Umbilical cord (tissue), 2 donors: ENCODE measurements around the gene TREML1. TPM values are rescaled to one million over a fixed set of nuclear protein-coding genes. Genes with fewer than 3 reads are reported as not detected.

Experiments used
- DNase-seq: peaks from one replicate; pipeline ENCODE4 v3.0.0-alpha.2; 2015; ENCODE audit warnings: low spot score
- total RNA-seq: library from RNA; depleted of rRNA; stranded (reverse); fragments of >200 nt; gene quantifications from one replicate; pipeline ENCODE4 v1.2.3, GENCODE V29; 2014; ENCODE audit warnings: low replicate concordance; ENCODE audit not compliant: insufficient read depth

TREML1 gene
- total RNA-seq, 1 donor from 2014 or later, result 5.1 TPM

GRCh38 chr6:41179163-41179562 is 25.0 kb upstream of the TREML1 start:
- DNase-seq, result no peak

- DNase-seq, result no peak
Observed at GRCh38 chr6:41177695-41178094, 23.5 kb upstream of the TREML1 start.

- DNase-seq, result no peak
Observed at GRCh38 chr6:41177287-41177686, 23.1 kb upstream of the TREML1 start.

- DNase-seq, result no peak
Observed at GRCh38 chr6:41176189-41176588, 22.0 kb upstream of the TREML1 start.

GRCh38 chr6:41175084-41175483 is 20.9 kb upstream of the TREML1 start:
- no peak for DNase-seq

- no peak for DNase-seq
Observed at GRCh38 chr6:41174610-41175009, 20.5 kb upstream of the TREML1 start.

- DNase-seq, result no peak
Observed at GRCh38 chr6:41171908-41172307, 17.8 kb upstream of the TREML1 start.

GRCh38 chr6:41170547-41171160 is 16.5 kb upstream of the TREML1 start:
- no peak for DNase-seq

- DNase-seq, result peak; percentile 29
Observed at GRCh38 chr6:41167173-41167963, 13.2 kb upstream of the TREML1 start.

GRCh38 chr6:41164551-41165120 is 10.5 kb upstream of the TREML1 start:
- no peak for DNase-seq

- DNase-seq, result no peak
Observed at GRCh38 chr6:41163419-41163717, 9.2 kb upstream of the TREML1 start.

GRCh38 chr6:41162687-41163418 is 8.7 kb upstream of the TREML1 start, which contains the start of gene TREM2:
Gene TREM2 (minus strand): TSS chr6:41163116. CDS start chr6:41163082, 34 bp downstream.
- DNase-seq, result no peak

- peak; percentile 10 for DNase-seq
Observed at GRCh38 chr6:41161851-41162552, 7.9 kb upstream of the TREML1 start.

GRCh38 chr6:41161380-41161779 is 7.2 kb upstream of the TREML1 start:
- no peak for DNase-seq

- DNase-seq, result no peak
Observed at GRCh38 chr6:41160933-41161332, 6.8 kb upstream of the TREML1 start.

- DNase-seq, result no peak
Observed at GRCh38 chr6:41159415-41160082, 5.4 kb upstream of the TREML1 start.

GRCh38 chr6:41157323-41157722 is 3.2 kb upstream of the TREML1 start:
- DNase-seq, result peak; percentile 12

GRCh38 chr6:41156771-41157170 is 2.6 kb upstream of the TREML1 start:
- DNase-seq, result no peak

- no peak for DNase-seq
Observed at GRCh38 chr6:41156001-41156400, 1.9 kb upstream of the TREML1 start.

GRCh38 chr6:41155132-41155805 is 1.1 kb upstream of the TREML1 start:
- DNase-seq, result no peak

- DNase-seq, result no peak
Observed at GRCh38 chr6:41153451-41153850, 696 bp downstream of the TREML1 start.
